Immature natural killer cell (primary cell): ENCODE data around the gene SLC1A2. TPM values are rescaled to one million over a fixed set of nuclear protein-coding genes. Genes with fewer than 3 reads are reported as not detected.

Source experiments
- DNase-seq, 3 donors: peaks; one replicate each; pipeline ENCODE4 v3.0.0; 2022; ENCODE audit warnings: mixed read lengths in 1 of 3
- H3K27ac Mint-ChIP-seq, 6 donors: one replicate each; pipeline ENCODE4 v1.8.0; 2020; ENCODE audit warnings: mixed read lengths in 6 of 6, mild to moderate bottlenecking in 5 of 6, inconsistent platforms in 4 of 6, moderate library complexity in 3 of 6
- H3K27me3 Mint-ChIP-seq, 3 donors: one replicate each; pipeline ENCODE4 v1.8.0; 2020 to 2021; ENCODE audit warnings: low read depth in 3 of 3, mild to moderate bottlenecking in 3 of 3, mixed read lengths in 3 of 3, moderate library complexity in 3 of 3, inconsistent platforms in 1 of 3
- H3K36me3 Mint-ChIP-seq, 3 donors: one replicate each; pipeline ENCODE4 v1.8.0; 2020; ENCODE audit warnings: mixed read lengths in 3 of 3, inconsistent platforms in 2 of 3, mild to moderate bottlenecking in 2 of 3
- H3K4me1 Mint-ChIP-seq, 2 donors: one replicate each; pipeline ENCODE4 v1.8.0; 2020; ENCODE audit warnings: inconsistent platforms in 2 of 2, mild to moderate bottlenecking in 2 of 2, mixed read lengths in 2 of 2, moderate library complexity in 1 of 2
- H3K4me3 Mint-ChIP-seq, 5 donors: one replicate each; pipeline ENCODE4 v1.8.0; 2020; ENCODE audit warnings: mild to moderate bottlenecking in 5 of 5, mixed read lengths in 5 of 5, inconsistent platforms in 3 of 5, moderate library complexity in 3 of 5
- H3K9me3 Mint-ChIP-seq, 6 donors: one replicate each; pipeline ENCODE4 v1.8.0; 2020; ENCODE audit warnings: mild to moderate bottlenecking in 6 of 6, mixed read lengths in 6 of 6, inconsistent platforms in 4 of 6, moderate library complexity in 3 of 6
- polyA plus RNA-seq, 3 donors: library from polyadenylated mRNA; unstranded; fragments of 300-500 nt; fragmentation: Illumina TruSeq; gene quantifications; one replicate each; pipeline ENCODE4 v1.2.3, GENCODE V29; 2021

SLC1A2 gene
- polyA plus RNA-seq, 3 donors from 2014 or later = 0.03 to 0.06 TPM; not detected in 1

DNA sequence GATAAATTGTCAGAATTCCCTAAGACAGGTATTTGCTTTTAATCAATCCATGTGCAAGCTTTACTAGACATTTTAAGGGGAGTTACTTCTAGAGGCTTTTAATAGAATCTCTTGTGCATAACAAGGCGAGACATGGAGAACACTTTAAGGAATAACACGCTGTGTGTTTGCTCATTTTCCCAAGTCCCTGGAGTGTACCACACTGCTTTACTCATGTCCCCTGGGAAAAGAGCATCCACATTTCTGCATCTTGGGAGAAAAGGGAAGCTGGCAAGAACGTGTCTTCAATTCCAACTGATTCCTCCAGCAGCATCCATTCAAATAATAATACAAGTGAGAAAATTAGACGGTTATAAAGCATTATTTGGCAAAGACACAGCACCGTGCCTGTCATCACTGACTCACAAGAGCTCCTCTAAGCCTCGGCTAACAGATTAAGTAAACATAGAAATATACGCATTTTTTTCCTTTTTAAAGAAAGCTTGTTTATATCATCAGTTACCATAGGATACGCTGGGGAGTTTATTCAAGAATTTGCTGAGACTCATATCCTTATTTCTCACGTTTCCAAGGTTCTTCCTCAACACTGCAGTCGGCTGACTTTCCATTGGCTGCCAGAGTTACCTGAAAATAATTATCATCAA, 158.9 kb downstream of the SLC1A2 start:
- peaks cover 21 to 27% of the 10 kb centered on the region in 2 donors for H3K4me1 Mint-ChIP-seq
- H3K27me3 Mint-ChIP-seq = peaks cover 1 to 6% (median 2%) of the 10 kb centered on the region in 3 donors
- no peak overlapping the region for H3K4me3 Mint-ChIP-seq
- no peaks in the 10 kb centered on the region for H3K36me3 Mint-ChIP-seq
- DNase-seq = no peak
- H3K9me3 Mint-ChIP-seq = no peaks in the 10 kb centered on the region
- H3K27ac Mint-ChIP-seq = no peak overlapping the region

GRCh38 chr11:35259529-35259928, 159.8 kb downstream of the SLC1A2 start:
- H3K4me1 Mint-ChIP-seq = peaks cover 21 to 35% of the 10 kb centered on the region in 2 donors
- H3K36me3 Mint-ChIP-seq = no peaks in the 10 kb centered on the region
- H3K4me3 Mint-ChIP-seq = no peak overlapping the region
- DNase-seq = no peak
- no peak overlapping the region for H3K27ac Mint-ChIP-seq
- H3K9me3 Mint-ChIP-seq = no peaks in the 10 kb centered on the region
- peaks cover 1 to 6% (median 5%) of the 10 kb centered on the region in 3 donors for H3K27me3 Mint-ChIP-seq

GRCh38 chr11:35257281-35257680, 162.1 kb downstream of the SLC1A2 start:
- Mint-ChIP-seq H3K27me3 (peaks cover 1 to 6% (median 5%) of the 10 kb centered on the region in 3 donors), H3K9me3 (no peaks in the 10 kb centered on the region), H3K4me1 (peaks cover 21 to 35% of the 10 kb centered on the region in 2 donors), H3K36me3 (no peaks in the 10 kb centered on the region), H3K27ac (peak overlapping the region; percentile 17 to 96 (median 88)), H3K4me3 (peak overlapping the region in 4 of 5 donors; percentile 21 to 79 (median 65))
- DNase-seq = peak; percentile 34 to 51 (median 46)

DNA sequence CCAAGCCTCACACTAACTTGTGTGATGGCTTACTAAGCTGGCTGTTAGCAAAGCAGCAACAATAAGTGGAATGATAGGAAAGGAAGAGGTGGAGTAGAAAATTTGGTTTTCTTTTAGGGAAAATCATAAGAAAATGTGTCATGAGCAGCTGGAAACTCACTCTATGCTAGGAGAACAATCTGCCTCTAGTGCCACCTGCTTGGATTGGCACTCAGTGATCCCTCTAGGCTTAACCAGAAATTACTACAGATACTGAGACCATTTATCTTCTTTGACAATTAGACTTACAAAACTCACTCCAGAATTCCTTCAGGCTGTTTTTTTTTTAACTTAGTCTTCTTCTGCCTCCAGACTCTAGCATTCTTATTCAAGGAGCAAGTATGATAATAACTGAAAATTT, 163.1 kb downstream of the SLC1A2 start:
- no peak for DNase-seq
- Mint-ChIP-seq H3K36me3 (no peaks in the 10 kb centered on the region), H3K27me3 (peaks cover 0 to 3% (median 2%) of the 10 kb centered on the region in 3 donors), H3K4me1 (peaks cover 21 to 35% of the 10 kb centered on the region in 2 donors), H3K27ac (peak overlapping the region; percentile 30 to 96 (median 86)), H3K4me3 (peak overlapping the region in 1 of 5 donors; percentile 79), H3K9me3 (no peaks in the 10 kb centered on the region)

DNA sequence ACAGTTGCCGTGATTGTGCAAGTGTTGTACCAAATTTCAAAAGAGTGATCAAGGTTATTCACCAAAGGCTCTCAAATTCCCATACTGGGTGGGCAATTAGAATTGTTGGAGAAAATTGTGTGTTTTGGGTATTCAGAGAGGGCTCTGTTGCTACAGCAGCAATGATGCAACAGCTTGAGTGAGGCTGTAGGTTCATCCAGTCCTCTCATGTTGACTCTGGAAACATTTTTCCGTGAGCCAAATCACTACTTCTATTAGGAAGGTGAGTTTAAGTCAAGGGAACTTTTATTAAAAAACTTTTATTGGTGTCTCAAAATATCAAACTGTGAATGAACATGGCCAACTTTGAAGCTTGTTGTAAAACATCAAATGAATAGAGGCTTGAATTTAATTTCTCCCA, 163.8 kb downstream of the SLC1A2 start:
- Mint-ChIP-seq H3K27ac (peak overlapping the region in 1 of 6 donors; percentile 95), H3K36me3 (no peaks in the 10 kb centered on the region), H3K4me1 (peaks cover 21 to 35% of the 10 kb centered on the region in 2 donors), H3K4me3 (no peak overlapping the region), H3K27me3 (peaks cover 0 to 3% (median 2%) of the 10 kb centered on the region in 3 donors), H3K9me3 (no peaks in the 10 kb centered on the region)
- DNase-seq = no peak

- H3K27ac Mint-ChIP-seq = no peak overlapping the region
Measured at GRCh38 chr11:35253237-35253636, 166.1 kb downstream of the SLC1A2 start.

GRCh38 chr11:35250621-35251020, 168.7 kb downstream of the SLC1A2 start:
- no peaks in the 10 kb centered on the region for H3K36me3 Mint-ChIP-seq
- DNase-seq = no peak
- peak overlapping the region in 2 of 6 donors; percentile 22 to 94 for H3K27ac Mint-ChIP-seq
- H3K4me3 Mint-ChIP-seq = no peak overlapping the region
- peaks cover 26 to 51% of the 10 kb centered on the region in 2 donors for H3K4me1 Mint-ChIP-seq
- peaks cover 0 to 4% (median 0%) of the 10 kb centered on the region in 6 donors for H3K9me3 Mint-ChIP-seq
- H3K27me3 Mint-ChIP-seq = peaks cover 7 to 12% (median 10%) of the 10 kb centered on the region in 3 donors

More at GRCh38 chr11:35253237-35253636, 166.1 kb downstream of the SLC1A2 start:
- DNase-seq = no peak
- Mint-ChIP-seq H3K9me3 (peaks cover 0 to 2% (median 0%) of the 10 kb centered on the region in 6 donors), H3K4me1 (peaks cover 25 to 52% of the 10 kb centered on the region in 2 donors), H3K27me3 (peaks cover under 1 to 4% (median 3%) of the 10 kb centered on the region in 3 donors), H3K4me3 (no peak overlapping the region), H3K36me3 (no peaks in the 10 kb centered on the region)

- Mint-ChIP-seq H3K27ac (peak overlapping the region in 2 of 6 donors; percentile 22 to 94), H3K9me3 (peaks cover 0 to 4% (median 0%) of the 10 kb centered on the region in 6 donors), H3K27me3 (peaks cover 7 to 12% (median 10%) of the 10 kb centered on the region in 3 donors), H3K4me3 (no peak overlapping the region), H3K4me1 (peaks cover 28 to 47% of the 10 kb centered on the region in 2 donors), H3K36me3 (no peaks in the 10 kb centered on the region)
- no peak for DNase-seq
Measured at GRCh38 chr11:35250192-35250591, 169.2 kb downstream of the SLC1A2 start.

- no peak for DNase-seq
- H3K27ac Mint-ChIP-seq = peak overlapping the region; percentile 71 to 97 (median 91)
- no peaks in the 10 kb centered on the region for H3K36me3 Mint-ChIP-seq
- peaks cover 28 to 53% of the 10 kb centered on the region in 2 donors for H3K4me1 Mint-ChIP-seq
- H3K27me3 Mint-ChIP-seq = peaks cover 7 to 10% (median 9%) of the 10 kb centered on the region in 3 donors
- peaks cover 0 to 4% (median 0%) of the 10 kb centered on the region in 6 donors for H3K9me3 Mint-ChIP-seq
- H3K4me3 Mint-ChIP-seq = no peak overlapping the region
Measured at GRCh38 chr11:35248558-35249323, 170.6 kb downstream of the SLC1A2 start.

- Mint-ChIP-seq H3K4me3 (peak overlapping the region; percentile 24 to 72 (median 43)), H3K4me1 (peaks cover 30 to 58% of the 10 kb centered on the region in 2 donors), H3K36me3 (no peaks in the 10 kb centered on the region), H3K27me3 (peaks cover 7 to 10% (median 9%) of the 10 kb centered on the region in 3 donors), H3K27ac (peak overlapping the region; percentile 87 to 97 (median 95)), H3K9me3 (peaks cover 0 to 4% (median 0%) of the 10 kb centered on the region in 6 donors)
- peak; percentile 67 to 75 (median 70) for DNase-seq
Measured at GRCh38 chr11:35247863-35248262, 171.5 kb downstream of the SLC1A2 start.

GRCh38 chr11:35247428-35247827, 171.9 kb downstream of the SLC1A2 start:
- Mint-ChIP-seq H3K4me3 (peak overlapping the region; percentile 24 to 72 (median 60)), H3K9me3 (peaks cover 0 to 4% (median 0%) of the 10 kb centered on the region in 6 donors), H3K4me1 (peaks cover 32 to 63% of the 10 kb centered on the region in 2 donors), H3K27me3 (peaks cover 7 to 10% (median 9%) of the 10 kb centered on the region in 3 donors), H3K36me3 (no peaks in the 10 kb centered on the region), H3K27ac (peak overlapping the region; percentile 87 to 97 (median 95))
- peak; percentile 86 to 88 (median 86) for DNase-seq

DNA sequence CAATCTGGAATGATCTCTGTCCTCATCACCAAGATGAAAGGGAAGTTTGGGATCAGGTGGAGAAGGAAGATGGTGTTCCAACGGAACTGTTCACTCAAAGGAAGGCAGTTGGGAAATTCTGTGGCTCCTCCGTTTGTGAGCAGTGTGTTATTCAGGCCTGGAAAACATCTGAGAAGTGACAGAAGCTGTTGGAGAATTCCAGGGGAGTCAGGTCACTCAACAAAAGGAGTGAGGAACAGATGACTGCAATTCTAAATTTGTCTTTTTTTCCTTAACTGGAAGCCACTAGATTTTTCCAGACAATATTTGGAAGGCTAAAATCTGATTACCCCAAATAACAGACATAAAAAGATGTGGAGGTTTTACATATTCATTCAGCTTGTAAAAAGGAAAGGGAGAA, 172.6 kb downstream of the SLC1A2 start:
- no peak for DNase-seq
- Mint-ChIP-seq H3K4me1 (peaks cover 36 to 68% of the 10 kb centered on the region in 2 donors), H3K27me3 (peaks cover 7 to 10% (median 9%) of the 10 kb centered on the region in 3 donors), H3K27ac (peak overlapping the region; percentile 87 to 97 (median 95)), H3K9me3 (peaks cover 0 to 4% (median 0%) of the 10 kb centered on the region in 6 donors), H3K4me3 (no peak overlapping the region), H3K36me3 (no peaks in the 10 kb centered on the region)

- no peak for DNase-seq
- H3K36me3 Mint-ChIP-seq = no peaks in the 10 kb centered on the region
- no peak overlapping the region for H3K4me3 Mint-ChIP-seq
- H3K9me3 Mint-ChIP-seq = peaks cover 0 to 4% (median 0%) of the 10 kb centered on the region in 6 donors
- H3K4me1 Mint-ChIP-seq = peaks cover 36 to 75% of the 10 kb centered on the region in 2 donors
- peaks cover 7 to 10% (median 9%) of the 10 kb centered on the region in 3 donors for H3K27me3 Mint-ChIP-seq
- peak overlapping the region in 5 of 6 donors; percentile 78 to 97 (median 94) for H3K27ac Mint-ChIP-seq
Measured at GRCh38 chr11:35245786-35246185, 173.6 kb downstream of the SLC1A2 start.
